ENCODE data around the gene GPR158.

Gene GPR158

GRCh38 chr10:25562547-25562946, 387.7 kb downstream of the GPR158 start:
- in situ Hi-C loops (cut with MboI; ENCODE audit: low sequenced_read_pairs): no loop called here

- in situ Hi-C loops (cut with MboI; ENCODE audit: low sequenced_read_pairs): no loop called here
Observed at GRCh38 chr10:25564351-25564750, 389.6 kb downstream of the GPR158 start.

- in situ Hi-C loops (cut with MboI; ENCODE audit: low sequenced_read_pairs): no loop called here
Observed at GRCh38 chr10:25565570-25565969, 390.8 kb downstream of the GPR158 start.

- in situ Hi-C loops (cut with MboI; ENCODE audit: low sequenced_read_pairs): no loop called here
Observed at GRCh38 chr10:25573316-25573715, 398.5 kb downstream of the GPR158 start.

- in situ Hi-C loops (cut with MboI; ENCODE audit: low sequenced_read_pairs): no loop called here
Observed at GRCh38 chr10:25575343-25575742, 400.5 kb downstream of the GPR158 start.

GRCh38 chr10:25578061-25578460, 403.3 kb downstream of the GPR158 start:
- in situ Hi-C loops (cut with MboI; ENCODE audit: low sequenced_read_pairs): no loop called here

GRCh38 chr10:25582961-25583360, 408.2 kb downstream of the GPR158 start:
- in situ Hi-C loops (cut with MboI; ENCODE audit: low sequenced_read_pairs): no loop called here

- in situ Hi-C loops (cut with MboI; ENCODE audit: low sequenced_read_pairs): no loop called here
Observed at GRCh38 chr10:25600651-25601050, 425.9 kb downstream of the GPR158 start.

- in situ Hi-C loops (cut with MboI; ENCODE audit: low sequenced_read_pairs): no loop called here
Observed at GRCh38 chr10:25604591-25604990, 429.8 kb downstream of the GPR158 start.

- in situ Hi-C loops (cut with MboI; ENCODE audit: low sequenced_read_pairs): no loop called here
Observed at GRCh38 chr10:25614652-25615051, 439.9 kb downstream of the GPR158 start.

- in situ Hi-C loops (cut with MboI; ENCODE audit: low sequenced_read_pairs): no loop called here
Observed at GRCh38 chr10:25615926-25616325, 441.1 kb downstream of the GPR158 start.

GRCh38 chr10:25616903-25617592, 442.2 kb downstream of the GPR158 start:
- in situ Hi-C loops (cut with MboI; ENCODE audit: low sequenced_read_pairs): no loop called here

- in situ Hi-C loops (cut with MboI; ENCODE audit: low sequenced_read_pairs): no loop called here
Observed at GRCh38 chr10:25627606-25628005, 452.8 kb downstream of the GPR158 start.

GRCh38 chr10:25629333-25629732, 454.5 kb downstream of the GPR158 start:
- in situ Hi-C loops (cut with MboI; ENCODE audit: low sequenced_read_pairs): no loop called here

GRCh38 chr10:25631471-25631870, 456.7 kb downstream of the GPR158 start:
- in situ Hi-C loops (cut with MboI; ENCODE audit: low sequenced_read_pairs): no loop called here

GRCh38 chr10:25632802-25633201, 458.0 kb downstream of the GPR158 start:
- in situ Hi-C loops (cut with MboI; ENCODE audit: low sequenced_read_pairs): no loop called here

GRCh38 chr10:25633542-25633941, 458.7 kb downstream of the GPR158 start:
- in situ Hi-C loops (cut with MboI; ENCODE audit: low sequenced_read_pairs): no loop called here

GRCh38 chr10:25639646-25640045, 464.8 kb downstream of the GPR158 start:
- in situ Hi-C loops (cut with MboI; ENCODE audit: low sequenced_read_pairs): no loop called here

GRCh38 chr10:25641595-25641994, 466.8 kb downstream of the GPR158 start:
- in situ Hi-C loops (cut with MboI; ENCODE audit: low sequenced_read_pairs): no loop called here

- in situ Hi-C loops (cut with MboI; ENCODE audit: low sequenced_read_pairs): no loop called here
Observed at GRCh38 chr10:25642721-25643120, 467.9 kb downstream of the GPR158 start.

- in situ Hi-C loops (cut with MboI; ENCODE audit: low sequenced_read_pairs): no loop called here
Observed at GRCh38 chr10:25646371-25646770, 471.6 kb downstream of the GPR158 start.

GRCh38 chr10:25651534-25651933, 476.7 kb downstream of the GPR158 start:
- in situ Hi-C loops (cut with MboI; ENCODE audit: low sequenced_read_pairs): no loop called here
